NCI-H524 treated with DMSO at 0.1 percent for 48 hours (cell line): Measurements from ENCODE around the gene TFEC.

Experiments
- DNase-seq: peaks from one replicate; lab custom pipeline; 2025; lab: John Stamatoyannopoulos, UW

TFEC gene

GRCh38 chr7:115924411-115924810 is 106.2 kb downstream of the TFEC start:
- DNase-seq = no peak

DNA sequence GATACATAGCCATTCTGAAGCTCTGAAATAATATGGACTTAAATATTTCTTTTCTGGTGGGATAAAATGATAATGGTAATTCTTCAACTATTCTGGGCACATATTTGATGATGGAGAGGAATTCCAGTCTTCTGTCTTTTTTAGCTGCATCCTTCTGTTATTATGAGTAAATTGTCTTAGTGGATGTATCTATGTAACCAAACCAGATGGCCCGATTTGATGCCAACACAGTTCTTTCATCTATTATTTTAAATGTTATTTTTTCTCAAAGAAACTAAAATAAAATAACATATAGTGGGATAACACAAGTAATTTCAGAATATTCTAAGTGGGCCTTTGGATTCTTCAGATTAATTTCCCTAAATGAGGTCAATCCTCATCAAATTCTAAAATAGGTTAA is 110.2 kb downstream of the TFEC start:
- no peak for DNase-seq

DNA sequence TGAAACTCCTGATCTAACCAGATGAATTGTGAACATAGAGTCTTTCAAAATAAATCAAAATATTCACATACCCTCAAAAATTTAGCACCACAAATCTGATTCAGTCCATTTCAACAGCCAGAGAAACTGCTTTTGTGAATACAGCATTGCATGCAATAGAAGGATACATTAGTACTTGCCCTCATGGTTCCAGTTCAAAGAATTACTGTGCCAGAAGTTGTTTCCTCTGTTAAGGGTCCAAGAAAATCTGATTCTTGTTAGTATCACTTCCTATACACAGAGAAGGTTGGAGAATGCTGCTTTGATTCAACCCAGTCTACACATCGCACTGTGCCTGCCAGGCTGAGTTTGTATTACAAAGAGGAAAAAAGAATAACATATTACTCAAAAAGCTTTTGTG is 115.6 kb downstream of the TFEC start:
- no peak for DNase-seq

GRCh38 chr7:115911465-115911864 is 119.1 kb downstream of the TFEC start:
- DNase-seq = no peak

GRCh38 chr7:115910541-115911164 is 119.9 kb downstream of the TFEC start:
- peak; percentile 8 for DNase-seq

DNA sequence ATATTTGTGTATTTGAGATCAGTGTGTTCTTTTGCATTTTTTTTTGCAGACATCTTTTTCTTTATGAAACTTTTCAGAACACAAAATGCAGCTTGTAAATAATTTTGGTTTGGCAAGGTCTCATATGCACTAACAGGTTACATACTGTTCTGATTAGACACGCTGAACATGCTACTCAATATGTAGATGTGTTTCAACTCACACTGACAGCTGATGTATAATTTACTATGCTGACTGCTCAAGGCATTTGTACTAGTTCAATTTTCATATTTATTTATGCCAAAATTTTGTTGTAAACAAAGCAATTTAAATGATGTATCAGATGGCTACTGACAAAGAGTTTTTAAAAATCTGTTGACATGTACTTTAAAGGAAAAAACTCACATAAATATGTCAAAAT is 123.8 kb downstream of the TFEC start:
- DNase-seq = no peak

GRCh38 chr7:115889669-115889984 is 140.9 kb downstream of the TFEC start:
- DNase-seq = no peak

GRCh38 chr7:115888981-115889668 is 141.4 kb downstream of the TFEC start:
- no peak for DNase-seq

DNA sequence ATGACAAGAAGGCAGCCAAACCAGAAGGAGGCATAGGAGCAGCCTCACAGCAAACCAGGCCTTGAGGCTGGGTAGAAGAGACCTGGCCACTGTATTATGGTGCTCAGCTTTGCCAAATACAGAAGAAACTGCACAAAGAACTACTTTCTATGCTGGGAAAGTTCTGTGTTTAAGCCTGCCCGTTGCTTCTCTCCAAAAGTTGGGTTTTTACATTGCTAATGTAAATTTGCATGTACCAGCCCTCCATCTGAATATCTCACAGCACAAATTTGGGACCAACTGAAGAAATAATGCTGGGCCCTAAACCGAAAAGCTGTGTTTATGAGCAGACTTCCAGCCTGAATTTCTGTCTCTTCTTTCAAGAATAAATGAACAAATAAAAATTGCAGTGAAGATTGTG is 145.0 kb downstream of the TFEC start:
- no peak for DNase-seq
